Caco-2 (cell line): ENCODE results near the gene DYNLL2. TPM values are rescaled to one million over a fixed set of nuclear protein-coding genes. Genes with fewer than 3 reads are reported as not detected.
A peak's percentile ranks its signal among the peaks of the same experiment; 100 is the strongest.

Experiments used
- BruUV-seq: library from RNA; stranded (reverse); fragments of 400-500 nt; replicated peaks from 2 replicates; lab custom pipeline; 2021; lab: Mats Ljungman, UMichigan
- CTCF ChIA-PET: fragments of 300-600 bp; sonication (Branson Sonifier 250); formaldehyde crosslinking; loops from one replicate; lab custom pipeline; 2022; ENCODE audit warnings: antibody characterized with exemption; lab: Charles Lee
- POLR2A ChIA-PET: fragments of 300-600 bp; sonication (Branson Sonifier 250); formaldehyde crosslinking; loops from one replicate; lab custom pipeline; 2022; ENCODE audit warnings: antibody characterized with exemption; lab: Charles Lee
- DNase-seq, 2 experiments: peaks; one replicate each; pipeline versions ENCODE4 v3.0.0 to v3.0.0-alpha.2; 2020 to 2022
- H3K27me3 ChIP-seq: replicated peaks from 2 replicates; pipeline ENCODE4 v1.6.0; 2011; ENCODE audit warnings: low read length; ENCODE audit not compliant: control insufficient read depth, insufficient read depth
- H3K36me3 ChIP-seq: 2 replicates; pipeline ENCODE4 v1.5.1; 2011; ENCODE audit warnings: low read length; ENCODE audit not compliant: control insufficient read depth, insufficient read depth
- H3K4me1 ChIP-seq: fragments of 250-450 bp; sonication (Bioruptor Pico); 2 replicates; pipeline ENCODE4 v1.5.1; 2020; ENCODE audit warnings: mild to moderate bottlenecking
- H3K4me3 ChIP-seq: 2 replicates; pipeline ENCODE4 v1.5.1; 2011; ENCODE audit warnings: low read depth, mild to moderate bottlenecking, control low read depth, low read length
- H3K9me3 ChIP-seq: fragments of 250-450 bp; sonication (Bioruptor Pico); 2 replicates; pipeline ENCODE4 v1.5.1; 2020; ENCODE audit warnings: mild to moderate bottlenecking, moderate library complexity
- H3K27ac Mint-ChIP-seq: one replicate; pipeline ENCODE4 v1.8.0; 2022; ENCODE audit warnings: mixed read lengths; ENCODE audit not compliant: unreplicated experiment
- H3K27me3 Mint-ChIP-seq: one replicate; pipeline ENCODE4 v1.8.0; 2022; ENCODE audit warnings: mixed read lengths; ENCODE audit not compliant: insufficient read depth, unreplicated experiment
- H3K36me3 Mint-ChIP-seq: one replicate; pipeline ENCODE4 v1.8.0; 2022; ENCODE audit warnings: mild to moderate bottlenecking, mixed read lengths; ENCODE audit not compliant: insufficient read depth, unreplicated experiment
- H3K4me1 Mint-ChIP-seq: one replicate; pipeline ENCODE4 v1.8.0; 2022; ENCODE audit warnings: low read depth, mixed read lengths; ENCODE audit not compliant: unreplicated experiment
- H3K4me3 Mint-ChIP-seq: one replicate; pipeline ENCODE4 v1.8.0; 2022; ENCODE audit warnings: mild to moderate bottlenecking, moderate library complexity, mixed read lengths; ENCODE audit not compliant: unreplicated experiment
- H3K9me3 Mint-ChIP-seq: one replicate; pipeline ENCODE4 v1.8.0; 2022; ENCODE audit warnings: mixed read lengths; ENCODE audit not compliant: unreplicated experiment
- CTCF ChIP-seq, 2 experiments: fragments of 200-600 bp in 1 of 2; IDR thresholded peaks; 1 replicate in 1 of 2; 2 replicates in 1 of 2; pipeline versions ENCODE4 v1.5.1 to v1.8.0; 2011 to 2022; ENCODE audit warnings: antibody characterized with exemption in 1 of 2, control low read depth in 1 of 2, inconsistent platforms in 1 of 2, low read depth in 1 of 2, low read length in 1 of 2, mild to moderate bottlenecking in 1 of 2, moderate library complexity in 1 of 2; ENCODE audit not compliant: insufficient read depth in 1 of 2, severe bottlenecking in 1 of 2, unreplicated experiment in 1 of 2
- intact Hi-C: fragments of 100-400 bp; cut with micrococcal nuclease; formaldehyde crosslinking; loops from one replicate; pipeline ENCODE4 v1.10.0; 2022; ENCODE audit not compliant: unreplicated experiment
- total RNA-seq: library from RNA; stranded (reverse); gene quantifications from 2 replicates; pipeline ENCODE4 v1.2.3, GENCODE V29; 2022

DYNLL2 gene
- total RNA-seq, 1 experiment from 2014 or later = 80.6 TPM

GRCh38 chr17:58110012-58110411, 26.8 kb downstream of the DYNLL2 start:
- Mint-ChIP-seq H3K4me3 (no peak overlapping the region), H3K4me1 (no peaks in the 10 kb centered on the region), H3K27me3 (peaks cover 3% of the 10 kb centered on the region), H3K9me3 (peaks cover 10% of the 10 kb centered on the region), H3K36me3 (no peaks in the 10 kb centered on the region), H3K27ac (no peak overlapping the region)
- no peak for TF ChIP-seq CTCF (IDR thresholded peaks at IDR 0.05; ENCODE audit: insufficient read depth in 1 of 2, low read depth in 1 of 2, low read length in 1 of 2, severe bottlenecking in 1 of 2, unreplicated experiment in 1 of 2)
- Histone ChIP-seq H3K4me1 (no peaks in the 10 kb centered on the region), H3K4me3 (no peak overlapping the region), H3K27me3 (no peaks in the 10 kb centered on the region), H3K36me3 (no peaks in the 10 kb centered on the region), H3K9me3 (peaks cover 8% of the 10 kb centered on the region)
- ChIA-PET CTCF (no interaction called here), POLR2A (interaction anchor here (0.5 kb wide), 1 partner anchor 253 kb away, joined by 3 read pairs; no protein-coding TSS in a partner anchor)
- BruUV-seq = no TSS peak
- intact Hi-C loops = loop anchor here (10.0 kb wide), 1 partner anchor 435 kb away; no protein-coding TSS in a partner anchor
- no peak for DNase-seq

GRCh38 chr17:58111676-58112075, 28.5 kb downstream of the DYNLL2 start:
- DNase-seq = no peak
- no peaks in the 10 kb centered on the region for H3K27me3 ChIP-seq
- no peaks in the 10 kb centered on the region for H3K36me3 ChIP-seq
- Mint-ChIP-seq H3K4me3 (no peak overlapping the region), H3K9me3 (peaks cover 10% of the 10 kb centered on the region), H3K27me3 (peaks cover 7% of the 10 kb centered on the region), H3K27ac (no peak overlapping the region), H3K36me3 (no peaks in the 10 kb centered on the region), H3K4me1 (no peaks in the 10 kb centered on the region)
- H3K4me1 ChIP-seq = no peaks in the 10 kb centered on the region
- H3K4me3 ChIP-seq = no peak overlapping the region
- no peak for TF ChIP-seq CTCF (IDR thresholded peaks at IDR 0.05; ENCODE audit: insufficient read depth in 1 of 2, low read depth in 1 of 2, low read length in 1 of 2, severe bottlenecking in 1 of 2, unreplicated experiment in 1 of 2)
- peaks cover 8% of the 10 kb centered on the region for H3K9me3 ChIP-seq
- intact Hi-C loops = loop anchor here (10.0 kb wide), 1 partner anchor 437 kb away; no protein-coding TSS in a partner anchor
- BruUV-seq = no TSS peak
- POLR2A ChIA-PET = no interaction called here
- CTCF ChIA-PET = no interaction called here

GRCh38 chr17:58112970-58113631, 29.9 kb downstream of the DYNLL2 start:
- Histone ChIP-seq H3K4me1 (no peaks in the 10 kb centered on the region), H3K9me3 (no peaks in the 10 kb centered on the region), H3K27me3 (no peaks in the 10 kb centered on the region), H3K36me3 (no peaks in the 10 kb centered on the region), H3K4me3 (no peak overlapping the region)
- no TSS peak for BruUV-seq
- DNase-seq = peak; percentile 78 to 88
- Mint-ChIP-seq H3K27me3 (peaks cover 8% of the 10 kb centered on the region), H3K4me3 (no peak overlapping the region), H3K4me1 (no peaks in the 10 kb centered on the region), H3K36me3 (no peaks in the 10 kb centered on the region), H3K9me3 (no peaks in the 10 kb centered on the region), H3K27ac (no peak overlapping the region)
- ChIA-PET POLR2A (interaction anchor here (1.1 kb wide), 1 partner anchor 31 kb away, joined by 3 read pairs; no protein-coding TSS in a partner anchor), CTCF (interaction anchor here (0.5 to 1.0 kb wide), 4 partner anchors 106 to 252 kb away, joined by 3 read pairs; partner anchors contain the start of gene SRSF1)
- peak; percentile 92 to 97 for TF ChIP-seq CTCF (IDR thresholded peaks at IDR 0.05; ENCODE audit: insufficient read depth in 1 of 2, low read depth in 1 of 2, low read length in 1 of 2, severe bottlenecking in 1 of 2, unreplicated experiment in 1 of 2)
- intact Hi-C loops = loop anchor here (1.0 to 10.0 kb wide), 4 partner anchors 114 to 438 kb away; no protein-coding TSS in a partner anchor
